Measurements from ENCODE around the gene KCNQ1. TPM values are rescaled to one million over a fixed set of nuclear protein-coding genes. Genes with fewer than 3 reads are reported as not detected.

Gene KCNQ1
- total and polyA plus RNA-seq, 9 of the 15 experiments (the other 6 are each of a cell fraction or from before 2014, with no cell fraction given) = 0.44 TPM; not detected in 8

DNA sequence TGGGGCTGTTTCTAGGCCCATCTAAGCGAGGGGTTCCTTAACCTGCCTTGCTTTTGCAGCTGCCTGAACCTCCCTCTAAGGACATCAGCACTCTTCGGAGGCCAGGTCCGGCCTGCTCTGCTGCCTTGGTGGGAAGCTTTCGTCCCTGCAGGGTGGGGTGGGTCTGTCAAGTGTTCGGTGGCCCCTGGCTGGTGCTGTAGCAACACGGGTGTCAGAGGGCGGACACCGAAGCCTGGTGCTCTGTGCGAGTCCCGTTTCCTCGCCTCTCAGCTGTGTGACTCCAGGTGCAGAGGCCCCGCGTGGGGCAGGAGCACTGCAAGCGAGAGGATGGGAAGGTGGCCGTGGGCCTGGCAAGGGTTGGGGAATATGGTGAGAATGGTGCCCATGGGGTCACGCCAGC is 376.2 kb downstream of the KCNQ1 start (continued):
- TF ChIP-seq ZNF140 (CRISPR knock-in tag; IDR thresholded peaks at IDR 0.05) (no peak), ZNF143 (CRISPR knock-in tag; IDR thresholded peaks at IDR 0.05) (no peak), RBM34 (IDR thresholded peaks at IDR 0.05; ENCODE audit: borderline replicate concordance, insufficient read depth, low read length) (no peak), ZNF830 (CRISPR knock-in tag; IDR thresholded peaks at IDR 0.05) (no peak)

DNA sequence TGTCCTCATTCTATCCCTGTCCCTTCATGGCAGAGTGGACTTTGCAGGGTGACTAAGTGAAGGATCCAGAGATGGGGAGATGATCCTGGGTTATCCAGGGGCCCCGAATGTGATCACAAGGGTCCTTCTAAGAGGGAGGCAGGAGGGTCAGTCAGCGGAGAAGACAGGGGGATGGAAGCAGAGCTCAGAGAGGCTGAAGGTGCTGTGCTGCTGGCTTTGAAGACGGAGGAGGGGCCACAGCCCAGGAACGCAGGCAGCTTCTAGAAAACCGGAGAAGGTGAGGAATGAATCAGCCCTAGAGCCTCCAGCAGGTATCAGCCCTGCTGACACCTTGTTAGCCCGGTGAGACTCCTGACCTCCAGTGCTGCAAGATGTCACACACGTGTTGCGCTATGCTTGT is 377.1 kb downstream of the KCNQ1 start:
- Histone ChIP-seq H3K4me1 (replicated peaks in 1 of 2; ENCODE audit: control insufficient read depth in 2 of 2, insufficient read depth in 2 of 2, low read length in 2 of 2) (peaks cover 0 to 20% of the 10 kb centered on the region in 2 experiments; a peak in 2 of 5 replicates), H3K9ac (ENCODE audit: insufficient read depth in 1 of 2, low read depth in 2 of 2, low read length in 2 of 2) (no peak overlapping the region), H3K27me3 (ENCODE audit: control insufficient read depth in 2 of 2, insufficient read depth in 2 of 2, low read length in 2 of 2) (peaks cover 0 to 25% of the 10 kb centered on the region in 2 experiments; a peak in 2 of 5 replicates), H3K4me3 (no peak overlapping the region), H2AFZ (ENCODE audit: low read depth, low read length) (no peak overlapping the region), H3K9me1 (ENCODE audit: control insufficient read depth, insufficient read depth, low read length) (no peaks in the 10 kb centered on the region), H4K20me1 (replicated peaks; ENCODE audit: control insufficient read depth, insufficient read depth, low read length) (no peaks in the 10 kb centered on the region), H3K79me2 (ENCODE audit: control insufficient read depth, insufficient read depth, low read length) (no peaks in the 10 kb centered on the region), H3K4me2 (ENCODE audit: insufficient read depth, low read length) (no peak overlapping the region), H3K36me3 (ENCODE audit: control insufficient read depth, insufficient read depth, low read length) (no peaks in the 10 kb centered on the region), H3K27ac (ENCODE audit: extremely low read depth, low read depth, low read length) (no peak overlapping the region), H3K9me3 (replicated peaks; ENCODE audit: control insufficient read depth, insufficient read depth, low read depth, low read length) (peaks cover 10% of the 10 kb centered on the region)
- intact Hi-C loops (cut with micrococcal nuclease) (no loop called here), in situ Hi-C loops (cut with MboI) (no loop called here)
- POLR2A ChIA-PET = interaction anchor here (0.6 kb wide), 1 partner anchor 70 kb away, joined by 3 read pairs; no protein-coding TSS in a partner anchor
- WGBS (ENCODE audit: insufficient coverage, low coverage, missing lambda C conversion rate) = 8% methylated on average over 8 of the region's 8 CpGs
- CTCF ChIA-PET (ENCODE audit: low intra/inter-chr PET ratio) = no interaction called here
- FAIRE-seq = no peak
- no TSS peak for BruUV-seq (replicated peaks)
- no peak for TF ChIP-seq ZNF184 (CRISPR knock-in tag; IDR thresholded peaks at IDR 0.05)
- TF ChIP-seq THAP7 (CRISPR knock-in tag; IDR thresholded peaks at IDR 0.05) = no peak
- no peak for TF ChIP-seq ZNF134 (CRISPR knock-in tag; conservative IDR thresholded peaks at IDR 0.05)
- no peak for TF ChIP-seq PYGO2 (tag; IDR thresholded peaks at IDR 0.05)
- no peak for TF ChIP-seq GABPB1 (CRISPR knock-in tag; IDR thresholded peaks at IDR 0.05)
- TF ChIP-seq, protein P1, sequence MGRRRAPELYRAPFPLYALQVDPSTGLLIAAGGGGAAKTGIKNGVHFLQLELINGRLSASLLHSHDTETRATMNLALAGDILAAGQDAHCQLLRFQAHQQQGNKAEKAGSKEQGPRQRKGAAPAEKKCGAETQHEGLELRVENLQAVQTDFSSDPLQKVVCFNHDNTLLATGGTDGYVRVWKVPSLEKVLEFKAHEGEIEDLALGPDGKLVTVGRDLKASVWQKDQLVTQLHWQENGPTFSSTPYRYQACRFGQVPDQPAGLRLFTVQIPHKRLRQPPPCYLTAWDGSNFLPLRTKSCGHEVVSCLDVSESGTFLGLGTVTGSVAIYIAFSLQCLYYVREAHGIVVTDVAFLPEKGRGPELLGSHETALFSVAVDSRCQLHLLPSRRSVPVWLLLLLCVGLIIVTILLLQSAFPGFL (CRISPR knock-in tag; IDR thresholded peaks at IDR 0.05) = no peak
- TF ChIP-seq DDX20 (tag; IDR thresholded peaks at IDR 0.05; ENCODE audit: low read depth) = no peak
- no peak for TF ChIP-seq WHSC1 (IDR thresholded peaks at IDR 0.05; ENCODE audit: low read length)
- TF ChIP-seq ZNF589 (CRISPR knock-in tag; IDR thresholded peaks at IDR 0.05; ENCODE audit: low read depth) = no peak
- TF ChIP-seq HIVEP1 (CRISPR knock-in tag; IDR thresholded peaks at IDR 0.05) = no peak
- no peak for TF ChIP-seq ETV1 (tag; conservative IDR thresholded peaks at IDR 0.05; ENCODE audit: low read depth)
- no peak for TF ChIP-seq RBFOX2 (IDR thresholded peaks at IDR 0.05; ENCODE audit: low read depth, low read length)
- ATAC-seq = no peak
- no peak for DNase-seq (ENCODE audit: extremely low read depth in 1 of 4, low spot score in 3 of 4)
